Transverse colon (tissue), 4 donors: ENCODE results near the gene TRAF7. TPM values are rescaled to one million over a fixed set of nuclear protein-coding genes. Genes with fewer than 3 reads are reported as not detected.
A peak's percentile ranks its signal among the peaks of the same experiment; 100 is the strongest.

Experiments
- DNase-seq: peaks from one replicate; pipeline ENCODE4 v3.0.0-alpha.2; 2019
- H3K27ac ChIP-seq, 4 donors: fragments of 200-600 bp; sonication (generic); 2 replicates each; pipeline ENCODE4 v1.5.1; 2016 to 2018; ENCODE audit warnings: inconsistent platforms in 4 of 4
- H3K27me3 ChIP-seq: fragments of 200-600 bp; sonication (generic); 2 replicates; pipeline ENCODE4 v1.5.1; 2017; ENCODE audit warnings: inconsistent platforms
- H3K36me3 ChIP-seq, 4 donors: fragments of 200-600 bp; sonication (generic); 2 replicates each; pipeline ENCODE4 v1.5.1; 2017 to 2019; ENCODE audit warnings: inconsistent platforms in 4 of 4
- H3K4me1 ChIP-seq, 4 donors: fragments of 200-600 bp; sonication (generic); 2 replicates each; pipeline ENCODE4 v1.5.1; 2017 to 2020; ENCODE audit warnings: inconsistent platforms in 4 of 4
- H3K4me3 ChIP-seq, 4 donors: fragments of 200-600 bp; sonication (generic); 1 replicate in 1 of 4; 2 replicates in 3 of 4; pipeline versions ENCODE4 v1.5.1 to v1.6.1; 2017 to 2019; ENCODE audit warnings: inconsistent platforms in 4 of 4
- H3K9me3 ChIP-seq, 2 donors: fragments of 200-600 bp; sonication (generic); 2 replicates each; pipeline ENCODE4 v1.5.1; 2017 to 2019; ENCODE audit warnings: inconsistent platforms in 2 of 2
- CTCF ChIP-seq, 5 experiments: fragments of 200-600 bp in 3 of 5; fragments of 450-650 bp in 2 of 5; sonication (generic) in 3 of 5; IDR thresholded peaks; 1 replicate in 2 of 5; 2 replicates in 3 of 5; pipeline ENCODE4 v1.5.1; 2016 to 2017; ENCODE audit warnings: antibody characterized with exemption in 5 of 5, inconsistent platforms in 3 of 5, mild to moderate bottlenecking in 2 of 5, moderate library complexity in 1 of 5
- EP300 ChIP-seq: sonication (generic); formaldehyde crosslinking; IDR thresholded peaks from one replicate; pipeline ENCODE4 v1.6.1; 2017; ENCODE audit warnings: antibody characterized with exemption, low read depth
- POLR2A ChIP-seq: fragments of 450-650 bp; IDR thresholded peaks from one replicate; pipeline ENCODE4 v1.6.1; 2016; ENCODE audit warnings: antibody characterized with exemption, mild to moderate bottlenecking, moderate library complexity
- POLR2AphosphoS5 ChIP-seq, 3 donors: sonication (generic); formaldehyde crosslinking; IDR thresholded peaks; one replicate each; pipeline ENCODE4 v1.6.1; 2016; ENCODE audit warnings: antibody characterized with exemption in 3 of 3
- WGBS, 2 donors: methylation state at CpG; one replicate each; pipeline ENCODE4 v1.1.5; 2018; ENCODE audit warnings: low coverage in 1 of 2; 5-methylcytosine and 5-hydroxymethylcytosine counted together
- in situ Hi-C, 4 donors: fragments of 200-750 bp; cut with MboI; loops; one replicate each; pipeline versions ENCODE4 v1.15.0 to v1.15.1; 2017; ENCODE audit warnings: low sequenced_read_pairs in 3 of 4, low pct_ligation_motif_present in 1 of 4, low pct_unique_long_range_greater_than_20kb in 1 of 4
- intact Hi-C: fragments of 100-400 bp; cut with DNase I; formaldehyde crosslinking; loops from one replicate; pipeline ENCODE4 v1.15.1; 2023; ENCODE audit warnings: low total_unique reads
- total RNA-seq, 4 donors: library from RNA; depleted of rRNA; stranded (reverse); fragments of >200 nt; gene quantifications; one replicate each; pipeline ENCODE4 v1.1.0, GENCODE V29; 2016

Gene TRAF7
- total RNA-seq, 4 donors from 2014 or later = 43.4 to 80.4 (median 63.0) TPM

GRCh38 chr16:2205104-2205966, 49.8 kb downstream of the TRAF7 start, which contains the start of gene MLST8:
Gene MLST8, plus strand, starts transcription at chr16:2205454. Its CDS starts 632 bp downstream, at chr16:2206086.
- WGBS, 2 donors = 0 to 1% methylated on average over 23 to 36 of the region's 93 CpGs
- Histone ChIP-seq H3K27ac (peak within 1 kb of the TSS; percentile 94 to 99 (median 95)), H3K27me3 (no peaks in the 10 kb centered on the region), H3K4me1 (peaks cover 11 to 18% (median 13%) of the 10 kb centered on the region in 4 donors), H3K9me3 (no peaks in the 10 kb centered on the region), H3K4me3 (peak within 1 kb of the TSS; percentile 62 to 90 (median 84)), H3K36me3 (peaks cover 0 to 13% (median 3%) of the 10 kb centered on the region in 4 donors)
- DNase-seq = peak; percentile 89
- TF ChIP-seq POLR2AphosphoS5 (IDR thresholded peaks at IDR 0.05) (peak; percentile 59 to 90 (median 90)), CTCF (IDR thresholded peaks at IDR 0.05) (peak in 1 of 5 experiments; percentile 17), EP300 (no peak), POLR2A (peak; percentile 89)
- in situ Hi-C loops = no loop called here
- intact Hi-C loops = no loop called here

- no peaks in the 10 kb centered on the region for H3K9me3 ChIP-seq
- WGBS, 2 donors = 10% methylated on average over 15 of the region's 16 CpGs; no CpG with 5 or more reads in 1 of the 2 donors
- H3K4me1 ChIP-seq = peaks cover 11 to 18% (median 13%) of the 10 kb centered on the region in 4 donors
- peaks cover 0 to 13% (median 3%) of the 10 kb centered on the region in 4 donors for H3K36me3 ChIP-seq
- TF ChIP-seq CTCF (IDR thresholded peaks at IDR 0.05) = no peak
- TF ChIP-seq EP300 = no peak
- no peak for TF ChIP-seq POLR2A
- TF ChIP-seq POLR2AphosphoS5 (IDR thresholded peaks at IDR 0.05) = no peak
- H3K4me3 ChIP-seq = peak overlapping the region; percentile 62 to 90 (median 84)
- no peak for DNase-seq
- intact Hi-C loops = no loop called here
- H3K27ac ChIP-seq = peak overlapping the region; percentile 94 to 99 (median 95)
- in situ Hi-C loops = no loop called here
- no peaks in the 10 kb centered on the region for H3K27me3 ChIP-seq
Observed at GRCh38 chr16:2205967-2206313, 50.4 kb downstream of the TRAF7 start.

- Histone ChIP-seq H3K4me1 (peaks cover 11 to 18% (median 13%) of the 10 kb centered on the region in 4 donors), H3K4me3 (peak overlapping the region in 2 of 4 donors; percentile 80 to 90), H3K36me3 (peaks cover 0 to 13% (median 3%) of the 10 kb centered on the region in 4 donors), H3K27ac (peak overlapping the region in 3 of 4 donors; percentile 94 to 99 (median 96)), H3K9me3 (no peaks in the 10 kb centered on the region), H3K27me3 (no peaks in the 10 kb centered on the region)
- TF ChIP-seq CTCF (IDR thresholded peaks at IDR 0.05) (no peak), POLR2A (no peak), POLR2AphosphoS5 (IDR thresholded peaks at IDR 0.05) (no peak), EP300 (no peak)
- 75% methylated on average over 15 of the region's 18 CpGs; no CpG with 5 or more reads in 1 of the 2 donors for WGBS, 2 donors
- DNase-seq = no peak
- in situ Hi-C loops = no loop called here
- intact Hi-C loops = no loop called here
Observed at GRCh38 chr16:2206420-2206779, 50.8 kb downstream of the TRAF7 start.

GRCh38 chr16:2206780-2207433, 51.3 kb downstream of the TRAF7 start:
- H3K9me3 ChIP-seq = no peaks in the 10 kb centered on the region
- WGBS, 2 donors = 93% methylated on average over 21 of the region's 23 CpGs; no CpG with 5 or more reads in 1 of the 2 donors
- H3K4me1 ChIP-seq = peaks cover 11 to 19% (median 14%) of the 10 kb centered on the region in 4 donors
- no peak for TF ChIP-seq EP300
- no peak for TF ChIP-seq POLR2AphosphoS5 (IDR thresholded peaks at IDR 0.05)
- no peak for TF ChIP-seq POLR2A
- no peak for TF ChIP-seq CTCF (IDR thresholded peaks at IDR 0.05)
- intact Hi-C loops = no loop called here
- H3K4me3 ChIP-seq = no peak overlapping the region
- H3K27me3 ChIP-seq = no peaks in the 10 kb centered on the region
- in situ Hi-C loops = no loop called here
- no peak for DNase-seq
- no peak overlapping the region for H3K27ac ChIP-seq
- peaks cover 0 to 13% (median 3%) of the 10 kb centered on the region in 4 donors for H3K36me3 ChIP-seq
